GM21825 (cell line): ENCODE measurements around the gene RARRES1.
"Not testable (repeated sequence)": the region's sequence is repeated elsewhere in the genome, so short reads cannot be mapped to it uniquely, and the experiment has no call there.

ENCODE experiments used
- ATAC-seq: cut with Tn5 transposase; IDR thresholded peaks from one replicate; pipeline ENCODE4 v1.9.1; 2021; ENCODE audit warnings: mild to moderate bottlenecking, moderate library complexity; ENCODE audit not compliant: unreplicated experiment

RARRES1 gene

DNA sequence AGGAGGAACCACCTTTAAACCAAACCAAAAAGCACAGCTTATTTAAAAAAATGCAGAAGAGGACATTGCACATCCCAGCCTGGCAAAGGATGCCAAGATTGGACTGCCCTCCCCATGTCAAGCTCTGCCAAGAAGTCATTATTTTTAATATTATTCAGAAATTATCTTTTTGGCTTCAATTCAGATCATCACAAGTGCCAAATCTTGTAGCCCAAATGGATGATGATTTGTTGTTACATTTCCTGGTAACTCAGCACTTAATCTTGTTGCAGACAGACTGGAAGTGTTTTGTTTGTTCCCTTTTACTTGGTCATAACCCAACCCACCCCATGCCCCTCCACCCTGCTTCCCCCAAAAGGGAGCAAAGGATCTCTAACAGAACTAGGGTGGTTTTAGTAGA, 31.7 kb downstream of the RARRES1 start:
- ATAC-seq, result no peak

DNA sequence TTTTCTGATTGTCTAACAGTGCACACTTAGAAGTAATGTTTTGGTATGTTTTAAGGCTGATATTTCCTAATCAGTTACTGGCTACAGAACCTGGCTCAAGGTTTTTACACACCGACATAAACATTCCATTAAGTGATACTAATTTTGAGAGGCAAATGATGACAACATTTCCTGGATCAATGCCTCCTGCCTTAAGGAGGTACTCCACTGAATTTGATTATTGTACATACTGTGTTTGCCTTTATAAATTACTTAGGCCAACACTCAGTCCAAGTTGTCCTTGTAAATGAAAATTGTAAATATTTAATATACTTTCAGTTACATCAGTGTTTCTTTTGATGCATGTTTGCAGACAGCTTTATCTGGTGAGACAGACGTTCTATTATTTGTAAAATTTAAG, 35.6 kb downstream of the RARRES1 start:
- no peak for ATAC-seq

DNA sequence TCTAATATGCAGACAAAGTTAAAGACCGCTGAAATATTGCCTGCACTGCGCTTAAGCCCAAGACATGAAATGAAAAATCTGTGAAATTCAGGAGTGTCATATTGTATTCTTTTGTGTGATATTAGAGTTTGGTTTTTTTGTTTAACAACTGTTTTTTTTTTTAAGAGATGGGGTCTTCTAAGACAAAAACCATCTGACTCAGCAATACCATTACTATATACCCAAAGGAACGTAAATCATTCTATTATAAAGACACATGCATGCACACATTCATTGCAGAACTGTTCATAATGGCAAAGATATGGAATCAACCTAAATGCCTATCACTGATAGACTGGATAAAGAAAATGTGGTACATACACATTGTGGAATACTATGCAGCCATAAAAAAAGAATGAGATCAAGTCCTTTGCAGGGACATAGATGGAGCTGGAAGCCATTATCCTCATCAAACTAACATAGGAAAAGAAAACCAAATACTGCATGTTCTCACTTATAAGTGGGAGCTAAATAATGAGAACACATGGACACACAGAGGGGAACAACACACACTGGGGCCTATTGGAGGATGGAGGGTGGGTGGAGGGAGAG, 38.3 kb downstream of the RARRES1 start:
- not testable (repeated sequence) for ATAC-seq

DNA sequence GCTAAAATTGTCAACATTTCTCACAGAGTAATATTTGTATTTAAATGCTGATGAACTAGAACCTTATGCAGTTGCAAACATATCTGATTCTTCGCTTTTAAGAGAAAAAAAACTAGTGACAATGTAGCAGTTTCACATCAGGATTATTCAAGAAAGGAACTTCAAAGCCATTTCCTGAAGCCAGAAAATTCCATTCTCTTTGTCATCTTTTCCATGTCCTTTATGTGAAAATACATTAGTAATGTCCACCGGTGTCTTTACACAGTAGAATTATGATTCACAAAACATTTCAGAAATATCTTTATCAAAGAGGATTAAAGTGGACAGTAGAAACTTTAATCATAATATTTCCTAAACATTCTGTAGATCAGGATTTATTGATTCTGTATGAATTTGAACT, 47.1 kb downstream of the RARRES1 start:
- no peak for ATAC-seq

DNA sequence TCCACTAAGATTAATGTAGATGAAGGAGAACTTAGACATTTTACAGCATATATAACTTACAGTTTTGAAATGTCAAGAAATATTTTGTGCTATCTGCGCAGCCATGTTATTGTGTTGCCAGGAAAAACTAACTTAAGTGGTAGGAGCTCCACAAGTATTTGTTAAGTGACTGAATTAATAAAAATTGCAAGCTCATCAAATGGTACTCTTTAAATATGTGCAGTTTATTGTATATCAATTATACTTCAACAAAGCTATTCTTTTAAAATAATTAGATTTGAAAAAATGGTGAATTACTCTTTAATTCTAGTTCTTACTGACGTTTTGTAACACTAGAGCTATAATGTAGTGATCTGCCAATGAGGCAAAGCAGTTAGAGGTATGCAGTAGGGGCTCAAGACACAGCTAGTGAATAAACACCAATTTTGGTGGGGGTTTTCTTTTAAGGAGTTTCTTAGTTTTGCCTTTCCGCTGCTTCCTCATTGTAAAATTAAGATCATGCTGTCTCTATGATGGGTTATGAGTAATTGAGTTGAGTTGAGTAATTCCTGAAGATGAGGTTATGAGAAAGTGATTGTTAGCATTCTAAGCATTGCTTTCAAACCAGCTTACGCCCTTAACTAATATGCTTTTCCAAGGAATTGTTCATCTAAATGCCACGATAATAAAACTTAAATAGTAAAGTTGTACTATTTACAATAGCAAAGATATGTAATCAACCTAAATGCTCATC, 48.9 kb downstream of the RARRES1 start:
- ATAC-seq, result no peak

DNA sequence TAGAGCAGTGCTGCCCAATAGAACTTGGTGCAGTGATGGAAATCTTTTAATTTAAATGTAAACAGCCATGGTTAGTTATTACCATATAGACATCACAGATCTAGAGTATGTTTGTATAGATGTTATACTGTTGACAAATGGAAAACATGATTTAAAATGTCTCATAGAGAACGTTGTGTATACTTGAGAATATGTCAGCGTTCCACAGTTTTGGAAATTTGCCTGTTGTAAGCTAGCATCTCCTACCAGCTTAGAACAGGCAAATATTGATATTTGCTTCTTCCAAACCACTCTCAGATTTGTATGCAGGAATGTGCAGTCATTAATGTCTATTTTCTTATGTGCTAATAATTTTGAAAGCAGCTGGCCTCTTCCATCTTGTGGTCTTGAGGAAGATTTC, 51.4 kb downstream of the RARRES1 start:
- no peak for ATAC-seq

DNA sequence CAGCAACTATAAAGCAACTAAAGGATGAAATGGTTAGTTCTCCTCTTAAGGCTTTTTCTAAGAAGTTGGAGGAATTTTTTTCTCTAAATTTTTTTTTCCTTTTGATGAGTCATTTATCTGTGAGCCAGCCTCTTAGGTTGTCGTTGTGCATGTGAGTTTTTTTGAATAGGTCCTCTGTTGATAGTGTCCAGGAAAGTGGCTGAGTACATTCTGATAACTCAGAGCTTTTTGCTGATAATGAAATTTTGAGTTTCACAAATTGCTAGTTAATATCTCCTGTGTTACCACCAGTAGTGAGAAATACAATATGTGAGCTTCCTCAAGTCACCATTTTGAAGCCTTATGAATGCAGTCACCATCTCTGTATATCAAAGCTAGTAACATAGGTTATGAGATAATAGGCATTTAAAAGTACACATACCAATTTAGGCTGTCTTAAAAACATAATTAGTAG, 52.7 kb downstream of the RARRES1 start:
- ATAC-seq, result no peak

DNA sequence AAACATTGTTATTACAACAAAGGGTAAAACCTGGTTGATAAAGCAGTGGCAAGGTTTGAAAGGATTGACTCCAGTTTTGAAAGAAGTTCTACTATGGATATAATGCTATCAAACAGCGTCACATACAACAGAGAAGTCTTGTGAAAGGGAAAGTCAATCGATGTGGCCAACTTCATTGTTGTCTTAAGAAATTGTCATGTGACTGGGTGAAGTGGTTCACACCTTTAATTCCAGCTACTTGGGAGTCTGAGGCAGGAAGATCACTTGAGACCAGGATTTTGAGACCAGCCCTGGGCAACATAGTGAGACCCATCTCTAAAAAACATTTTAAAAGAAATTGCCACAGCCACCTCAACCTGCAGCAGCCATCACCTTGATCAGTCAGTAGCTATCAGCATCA, 53.6 kb downstream of the RARRES1 start:
- no peak for ATAC-seq

DNA sequence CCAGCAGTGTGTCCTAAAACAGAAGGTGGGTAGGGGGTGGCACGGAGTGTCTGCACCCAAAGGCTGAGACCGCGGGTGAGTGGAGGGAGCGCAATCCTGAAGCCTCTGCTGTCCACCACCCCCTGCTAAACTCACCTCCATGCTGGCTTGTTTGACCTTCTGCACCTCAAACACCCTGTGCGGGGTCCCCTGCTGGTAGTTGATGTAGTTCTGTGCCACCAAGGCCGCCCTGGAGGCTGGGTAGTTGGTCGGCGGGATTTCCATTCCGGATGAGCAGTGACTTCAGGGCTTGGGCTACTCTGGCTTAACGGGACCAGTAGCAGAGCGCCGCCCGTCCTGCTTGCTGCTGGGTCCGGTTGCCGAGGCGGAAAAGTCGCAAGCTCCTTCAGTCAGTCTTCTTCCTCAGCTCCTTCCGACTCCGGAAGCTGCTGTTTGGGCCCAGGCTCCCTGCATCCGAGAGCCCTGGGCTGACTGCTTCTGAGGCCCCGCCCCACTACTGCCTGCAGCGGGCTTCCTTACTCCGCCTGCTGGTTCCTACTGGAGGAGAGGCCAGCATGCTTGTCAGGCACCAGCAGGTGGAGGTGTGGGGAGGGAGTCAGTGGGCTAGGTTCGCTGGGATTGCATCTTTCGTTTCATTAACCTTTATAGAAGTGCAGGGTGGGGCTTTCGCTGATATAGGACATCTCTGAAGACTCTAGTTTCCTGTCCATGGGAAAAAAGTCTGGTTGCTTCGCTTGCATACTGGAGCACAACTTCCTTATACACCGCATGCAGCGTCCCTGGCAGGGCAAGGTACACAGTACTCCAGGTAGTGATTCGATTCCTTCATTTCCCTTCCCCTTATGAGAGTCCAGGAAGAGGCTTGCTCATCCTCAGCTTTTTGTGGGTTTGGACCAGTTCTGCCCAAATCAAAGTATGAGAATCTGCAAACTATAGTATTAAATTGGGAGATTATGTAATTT, 59.8 kb downstream of the RARRES1 start, which contains the start of gene LXN:
Gene LXN, minus strand, starts transcription at position 434 of the 962 bp plus-strand sequence. Its CDS starts 170 bp downstream, at position 264.
- ATAC-seq, result peak; percentile 100

DNA sequence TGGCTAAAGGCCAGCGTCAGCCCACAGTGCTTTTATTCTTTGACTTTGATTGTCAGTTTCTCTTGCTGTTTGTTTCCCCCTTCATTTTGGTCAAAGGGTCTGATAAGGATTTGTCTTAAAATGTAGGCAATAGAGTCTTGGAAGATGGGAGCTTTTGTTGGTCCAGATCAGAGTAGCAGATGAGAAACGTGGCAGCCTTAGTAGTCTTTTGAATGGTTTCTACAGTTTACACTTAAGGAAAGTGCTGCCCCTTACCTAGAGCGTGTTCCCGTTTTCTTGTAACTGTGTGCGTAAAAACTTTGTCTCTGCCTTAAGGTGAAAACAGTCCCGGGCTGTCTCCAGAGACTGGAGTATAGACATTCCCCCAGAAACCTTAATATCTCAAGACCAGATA, 60.4 kb downstream of the RARRES1 start:
- ATAC-seq, result no peak

DNA sequence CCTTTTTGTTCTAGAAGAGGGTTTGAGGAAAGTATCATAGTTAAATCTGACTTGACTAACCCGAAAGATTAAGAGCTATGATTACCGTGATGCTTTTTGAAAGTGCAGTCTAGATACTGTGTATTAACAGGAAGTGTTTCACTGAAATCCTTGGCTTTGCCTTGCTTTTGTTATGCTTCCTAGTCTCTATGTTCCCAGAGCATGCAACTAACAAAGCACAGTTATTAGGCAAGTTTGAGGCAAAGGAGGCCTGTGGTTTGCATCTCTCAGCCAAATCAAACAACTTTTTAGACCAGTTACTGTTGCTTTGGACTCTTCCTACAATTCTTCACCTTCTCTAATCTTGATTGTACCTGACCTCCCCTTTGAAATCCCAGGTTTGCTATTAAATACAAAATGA, 63.8 kb downstream of the RARRES1 start:
- ATAC-seq, result no peak

DNA sequence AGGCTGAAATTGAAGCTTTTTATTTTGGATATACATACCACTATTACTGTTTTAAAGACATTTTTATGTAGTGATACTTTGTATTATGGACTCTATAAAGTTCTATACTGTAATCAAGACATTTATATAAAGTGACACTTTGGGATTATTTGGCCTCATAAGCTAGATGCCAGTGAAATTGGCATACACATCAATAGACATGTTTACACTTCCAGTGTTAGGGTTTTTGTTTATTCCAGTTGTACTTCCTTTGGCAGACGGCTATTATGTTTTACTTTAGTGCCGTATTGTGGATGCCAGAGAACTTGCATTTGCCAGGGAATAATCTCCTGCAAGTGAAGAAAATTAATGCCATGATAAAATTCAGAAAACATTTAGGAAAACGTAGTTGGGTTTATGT, 65.8 kb downstream of the RARRES1 start:
- ATAC-seq, result no peak

DNA sequence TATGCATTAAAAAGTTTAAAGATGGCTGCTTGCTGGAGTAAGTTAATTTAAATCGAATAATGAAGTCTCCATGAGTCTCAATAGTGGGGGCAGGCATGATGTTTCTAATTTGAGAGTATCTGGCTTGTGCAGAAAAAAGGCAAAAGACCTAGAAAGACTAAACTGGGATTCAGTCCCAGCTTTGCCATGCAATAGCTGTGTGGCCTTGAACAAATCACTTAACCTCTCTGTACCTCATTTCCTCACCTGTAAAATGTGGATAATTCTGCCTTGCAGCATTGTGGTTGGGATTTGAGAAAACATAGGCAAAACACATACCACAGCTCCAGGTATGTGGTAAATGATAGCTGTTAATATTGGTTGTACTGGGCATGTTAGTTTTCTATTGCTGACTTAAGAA, 68.4 kb downstream of the RARRES1 start:
- ATAC-seq, result no peak

DNA sequence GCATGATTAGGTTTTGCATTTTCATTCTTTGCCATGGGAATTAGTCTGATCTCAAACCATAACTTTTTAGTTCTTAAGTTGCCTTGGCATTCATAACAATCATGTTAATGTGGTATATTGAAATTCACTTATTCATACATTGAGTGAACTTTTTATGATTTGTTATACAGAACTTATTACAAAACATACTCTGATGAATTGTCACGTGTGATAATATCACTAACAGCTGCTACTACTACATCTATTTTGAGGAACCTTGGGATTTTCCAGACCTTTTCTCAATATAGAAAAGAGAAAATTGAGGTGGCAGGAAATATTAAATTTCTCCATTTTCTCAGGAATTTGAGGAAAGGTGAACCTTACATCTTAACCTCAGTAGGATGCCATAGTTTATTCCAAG, 69.0 kb downstream of the RARRES1 start:
- ATAC-seq, result no peak

DNA sequence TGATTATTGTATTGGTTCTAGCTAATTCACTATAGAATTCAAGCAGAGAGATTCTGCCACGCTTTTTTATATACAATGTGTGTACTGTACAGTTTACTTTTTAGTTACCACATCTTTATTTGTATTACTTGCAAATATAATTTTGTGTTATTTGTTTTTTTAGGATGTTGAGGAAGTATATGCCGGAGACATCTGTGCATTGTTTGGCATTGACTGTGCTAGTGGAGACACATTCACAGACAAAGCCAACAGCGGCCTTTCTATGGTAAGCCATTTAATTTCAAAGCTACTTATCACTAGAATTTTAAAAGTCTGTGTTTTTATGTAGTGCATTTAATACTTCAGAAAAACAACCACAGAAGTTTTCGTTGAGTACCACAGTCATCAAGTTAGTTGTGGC, 71.5 kb downstream of the RARRES1 start:
- no peak for ATAC-seq

DNA sequence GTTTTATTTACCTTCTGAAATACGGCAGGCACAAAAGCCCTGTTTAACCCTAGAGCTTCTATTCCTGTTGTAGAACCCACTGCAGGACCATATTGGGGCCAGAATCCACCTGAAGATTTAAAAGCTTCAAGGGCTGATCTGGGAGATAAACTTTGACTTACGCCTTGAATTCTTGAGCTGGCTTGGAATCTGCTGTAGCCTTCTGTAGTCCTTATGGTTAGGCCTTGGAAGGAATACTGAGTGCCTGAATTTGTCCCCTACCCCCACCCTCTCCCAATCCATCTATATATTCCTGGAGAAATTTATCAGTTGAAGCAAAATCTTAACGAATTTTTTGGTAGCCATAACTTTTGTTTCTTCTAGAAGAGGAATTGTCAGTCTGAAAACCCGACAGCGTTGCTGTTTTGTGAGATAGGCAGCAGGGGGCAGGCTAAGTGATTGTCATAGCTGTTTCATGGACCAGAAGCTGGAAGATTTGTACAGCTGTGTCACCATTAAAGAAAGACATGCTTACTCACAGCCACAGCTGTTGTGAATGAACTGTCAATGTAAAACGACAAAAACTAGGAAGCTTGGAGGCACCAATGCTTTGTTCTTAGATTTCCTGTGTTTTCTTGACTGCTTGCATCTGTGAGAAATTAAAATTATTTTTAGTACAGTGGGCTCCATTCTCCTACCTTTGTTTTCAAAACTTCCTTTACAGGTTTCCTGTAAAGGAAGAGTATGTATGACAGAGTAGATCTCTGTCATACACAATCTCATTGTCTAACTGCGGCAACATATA, 72.6 kb downstream of the RARRES1 start:
- ATAC-seq, result peak; percentile 94

DNA sequence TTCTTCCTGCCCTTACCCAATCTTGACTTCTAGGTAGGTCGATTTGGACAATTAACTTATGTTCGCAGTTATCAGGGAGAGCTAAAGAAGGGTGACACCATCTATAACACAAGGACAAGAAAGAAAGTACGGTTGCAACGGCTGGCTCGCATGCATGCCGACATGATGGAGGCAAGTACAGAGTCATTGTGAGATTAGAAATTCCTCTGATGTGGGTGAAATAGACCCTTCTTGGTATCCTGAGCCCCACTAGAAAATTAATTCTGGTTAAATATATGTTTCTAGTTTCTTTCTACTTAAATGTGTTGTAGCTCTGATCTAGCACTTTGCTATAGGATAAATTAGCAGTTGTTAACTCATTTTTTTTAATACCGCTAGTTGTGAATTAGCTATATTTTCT, 73.4 kb downstream of the RARRES1 start:
- ATAC-seq, result no peak

DNA sequence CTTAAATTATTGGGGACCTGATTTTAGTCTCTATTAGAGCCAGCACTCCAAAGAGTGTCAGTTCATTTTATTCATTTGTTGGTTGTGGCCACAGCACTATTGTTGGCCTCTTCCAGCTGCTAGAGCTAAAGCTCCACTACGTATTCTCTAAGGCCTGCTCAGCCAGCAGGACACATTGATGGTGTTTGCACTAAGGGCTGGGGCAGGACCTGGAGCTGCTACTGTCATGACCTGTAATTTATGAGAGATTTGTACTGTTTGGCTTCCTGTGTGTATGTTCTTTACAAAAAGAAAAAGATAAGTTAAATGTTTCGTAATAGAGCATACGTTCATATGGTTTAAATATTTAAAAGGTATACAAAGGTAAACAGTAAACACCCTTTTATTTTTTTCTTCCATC, 79.8 kb downstream of the RARRES1 start:
- ATAC-seq, result no peak

DNA sequence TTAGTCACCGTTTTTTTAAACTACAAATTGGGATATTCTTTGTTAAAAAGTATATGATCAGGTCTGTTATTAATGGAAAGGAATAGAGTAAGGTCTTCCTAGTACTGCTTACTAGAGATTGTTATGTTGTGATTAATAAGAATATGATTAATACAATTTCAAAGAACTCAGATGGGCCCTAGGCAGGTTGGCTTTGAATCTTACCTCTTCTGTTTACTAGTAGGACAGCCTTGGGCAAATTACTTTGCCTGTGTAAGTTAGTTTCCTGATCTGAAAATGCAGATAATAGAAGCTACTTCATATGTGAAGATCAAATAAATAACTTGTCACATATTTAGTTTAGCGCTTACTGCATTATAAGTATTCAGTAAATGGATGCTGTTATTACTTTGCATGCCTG, 81.1 kb downstream of the RARRES1 start:
- no peak for ATAC-seq

DNA sequence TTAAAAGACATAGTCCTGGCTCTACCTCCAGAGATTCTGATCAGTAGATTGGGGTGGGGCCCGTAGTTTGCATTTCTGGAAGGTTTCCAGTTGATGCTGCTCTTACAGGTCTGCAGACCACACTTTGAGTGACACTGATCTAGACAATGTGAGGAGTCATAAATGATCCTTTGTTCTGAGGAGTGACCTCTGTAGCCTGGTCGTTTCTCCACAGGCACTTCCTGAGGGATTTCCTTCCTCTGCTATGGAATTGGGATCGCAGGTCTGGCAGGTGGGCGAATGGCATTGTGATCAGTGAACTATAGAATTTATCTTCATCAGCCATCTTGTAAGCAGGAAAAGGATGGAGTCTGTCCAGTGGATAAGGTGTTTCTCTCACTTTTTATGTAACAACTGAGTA, 82.5 kb downstream of the RARRES1 start:
- no peak for ATAC-seq
